ENCODE data around the gene RBM12.

The RBM12 gene

DNA sequence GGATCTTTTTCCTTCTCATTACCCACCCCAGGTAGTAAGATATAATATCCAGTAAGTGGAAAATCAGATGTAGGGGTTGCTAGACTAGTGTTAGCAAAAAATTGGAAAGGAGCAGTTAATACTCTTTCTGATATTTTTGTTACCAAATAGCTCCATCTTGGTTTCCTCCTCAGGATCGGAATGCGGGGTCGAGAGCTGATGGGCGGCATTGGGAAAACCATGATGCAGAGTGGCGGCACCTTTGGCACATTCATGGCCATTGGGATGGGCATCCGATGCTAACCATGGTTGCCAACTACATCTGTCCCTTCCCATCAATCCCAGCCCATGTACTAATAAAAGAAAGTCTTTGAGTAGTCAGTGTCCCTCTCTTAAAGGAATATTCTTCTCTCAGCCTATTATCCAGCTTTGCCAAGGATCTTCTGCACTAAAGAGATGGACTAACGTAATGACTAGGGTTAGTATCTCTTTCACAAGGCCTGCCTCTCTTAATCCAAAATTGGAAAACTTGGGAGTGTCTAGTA, 36.0 kb upstream of the RBM12 start:
- peak overlapping the region; percentile 98 for H3K4me3 ChIP-seq (ENCODE audit: low read depth, low read length)
- TF ChIP-seq, protein P1, sequence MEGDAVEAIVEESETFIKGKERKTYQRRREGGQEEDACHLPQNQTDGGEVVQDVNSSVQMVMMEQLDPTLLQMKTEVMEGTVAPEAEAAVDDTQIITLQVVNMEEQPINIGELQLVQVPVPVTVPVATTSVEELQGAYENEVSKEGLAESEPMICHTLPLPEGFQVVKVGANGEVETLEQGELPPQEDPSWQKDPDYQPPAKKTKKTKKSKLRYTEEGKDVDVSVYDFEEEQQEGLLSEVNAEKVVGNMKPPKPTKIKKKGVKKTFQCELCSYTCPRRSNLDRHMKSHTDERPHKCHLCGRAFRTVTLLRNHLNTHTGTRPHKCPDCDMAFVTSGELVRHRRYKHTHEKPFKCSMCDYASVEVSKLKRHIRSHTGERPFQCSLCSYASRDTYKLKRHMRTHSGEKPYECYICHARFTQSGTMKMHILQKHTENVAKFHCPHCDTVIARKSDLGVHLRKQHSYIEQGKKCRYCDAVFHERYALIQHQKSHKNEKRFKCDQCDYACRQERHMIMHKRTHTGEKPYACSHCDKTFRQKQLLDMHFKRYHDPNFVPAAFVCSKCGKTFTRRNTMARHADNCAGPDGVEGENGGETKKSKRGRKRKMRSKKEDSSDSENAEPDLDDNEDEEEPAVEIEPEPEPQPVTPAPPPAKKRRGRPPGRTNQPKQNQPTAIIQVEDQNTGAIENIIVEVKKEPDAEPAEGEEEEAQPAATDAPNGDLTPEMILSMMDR (conservative IDR thresholded peaks at IDR 0.05; ENCODE audit: low read depth, low read length): no peak
- DNase-seq (ENCODE audit: low read depth): no peak

- TF ChIP-seq, protein P1 (conservative IDR thresholded peaks at IDR 0.05; ENCODE audit: low read depth, low read length): no peak
- no peak for DNase-seq (ENCODE audit: low read depth)
- peak overlapping the region; percentile 98 for H3K4me3 ChIP-seq (ENCODE audit: low read depth, low read length)
These were observed 35.4 kb upstream of the RBM12 start for GRCh38 chr20:35699957-35700624.

DNA sequence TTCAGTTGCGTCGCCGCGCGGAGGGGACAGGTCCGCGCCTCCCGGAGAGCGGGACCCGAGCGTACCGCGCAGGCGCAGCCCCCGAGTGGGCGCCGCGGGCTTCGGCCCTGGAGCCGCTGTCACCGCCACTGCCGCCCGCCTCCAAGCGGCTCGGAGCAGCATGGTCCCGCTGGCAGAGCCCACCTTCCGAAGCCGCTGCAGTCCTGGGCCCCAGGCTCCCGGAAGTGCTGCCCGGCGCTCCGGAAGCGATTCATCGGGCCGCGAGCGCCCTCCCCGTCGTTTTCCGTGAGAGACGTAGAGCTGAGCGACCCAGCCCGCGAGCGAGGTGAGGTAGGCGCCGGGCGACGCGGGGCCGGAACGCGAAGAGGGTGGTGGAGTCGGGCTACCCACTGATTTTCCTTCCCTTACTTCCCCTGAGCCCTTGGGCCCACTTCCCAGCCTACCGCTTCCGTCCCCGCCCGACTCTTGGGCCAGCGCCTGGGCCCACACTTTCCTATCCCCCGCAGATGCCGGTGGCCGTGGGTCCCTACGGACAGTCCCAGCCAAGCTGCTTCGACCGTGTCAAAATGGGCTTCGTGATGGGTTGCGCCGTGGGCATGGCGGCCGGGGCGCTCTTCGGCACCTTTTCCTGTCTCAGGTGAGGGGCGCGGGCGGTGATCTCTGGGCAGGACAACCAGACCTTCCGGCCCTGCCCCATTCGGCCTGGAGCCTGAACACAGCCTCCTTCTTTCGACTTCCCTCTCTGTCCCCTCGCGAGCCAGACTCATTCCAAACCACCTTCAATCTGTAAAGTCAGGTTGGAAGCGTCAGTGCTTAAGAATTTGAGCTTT, 34.6 kb upstream of the RBM12 start, which contains the start of the genes NFS1 and ROMO1:
Gene NFS1 (minus strand): TSS at position 226 of the 830 bp plus-strand sequence. CDS start 64 bp downstream, at position 162.
Gene ROMO1 (plus strand): TSS at position 279 of the 830 bp plus-strand sequence. CDS start 228 bp downstream, at position 507.
- peak within 1 kb of the TSS; percentile 98 for H3K4me3 ChIP-seq (ENCODE audit: low read depth, low read length)
- TF ChIP-seq, protein P1 (conservative IDR thresholded peaks at IDR 0.05; ENCODE audit: low read depth, low read length): no peak
- DNase-seq (ENCODE audit: low read depth): peak; percentile 83

GRCh38 chr20:35698298-35699126, 33.8 kb upstream of the RBM12 start:
- peak overlapping the region; percentile 98 for H3K4me3 ChIP-seq (ENCODE audit: low read depth, low read length)
- DNase-seq (ENCODE audit: low read depth): no peak
- TF ChIP-seq, protein P1 (conservative IDR thresholded peaks at IDR 0.05; ENCODE audit: low read depth, low read length): no peak

DNA sequence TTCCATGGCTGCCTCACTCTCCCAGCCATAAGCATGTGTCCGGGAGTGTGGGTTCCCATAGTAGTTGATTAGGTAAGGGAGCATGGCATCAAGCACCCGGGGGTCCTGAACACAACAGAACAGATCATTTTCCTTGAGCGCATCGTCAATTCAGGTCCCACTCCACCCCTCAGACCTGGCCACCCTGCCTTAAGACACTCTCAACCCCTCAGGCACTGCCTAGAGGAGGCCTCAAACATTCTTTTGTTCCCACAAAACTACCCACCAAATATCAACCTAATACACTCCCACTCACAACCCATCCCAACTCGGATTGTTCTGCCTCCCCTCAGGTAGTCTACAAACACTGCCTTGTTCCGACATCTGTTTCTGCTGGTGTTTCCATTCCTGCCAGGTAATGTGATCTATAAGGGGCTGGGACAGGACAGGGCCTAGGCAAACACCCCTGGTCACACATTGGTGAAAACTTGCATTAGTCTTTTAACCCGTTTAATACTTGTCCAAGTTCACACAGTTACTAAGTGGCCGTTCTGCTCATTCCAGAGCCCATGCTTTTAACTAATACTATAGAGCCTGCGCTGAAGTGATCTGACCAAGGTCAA, 33.1 kb upstream of the RBM12 start:
- H3K4me3 ChIP-seq (ENCODE audit: low read depth, low read length): no peak overlapping the region
- TF ChIP-seq, protein P1 (conservative IDR thresholded peaks at IDR 0.05; ENCODE audit: low read depth, low read length): no peak
- DNase-seq (ENCODE audit: low read depth): no peak

- DNase-seq (ENCODE audit: low read depth): no peak
- TF ChIP-seq, protein P1 (conservative IDR thresholded peaks at IDR 0.05; ENCODE audit: low read depth, low read length): no peak
- H3K4me3 ChIP-seq (ENCODE audit: low read depth, low read length): no peak overlapping the region
These were observed 31.3 kb upstream of the RBM12 start for GRCh38 chr20:35695978-35696377.
